ENCODE data around the gene SRCIN1. TPM values are rescaled to one million over a fixed set of nuclear protein-coding genes. Genes with fewer than 3 reads are reported as not detected.
"Not testable (repeated sequence)": the region's sequence is repeated elsewhere in the genome, so short reads cannot be mapped to it uniquely, and the experiment has no call there.

The SRCIN1 gene
- polyA plus RNA-seq, 5 donors: 5.8 to 10.8 (median 8.8) TPM

- no peak for DNase-seq
These were observed 60.9 kb downstream of the SRCIN1 start for GRCh38 chr17:38544839-38545209.

- no peak for DNase-seq
These were observed 61.4 kb downstream of the SRCIN1 start for GRCh38 chr17:38544175-38544838.

GRCh38 chr17:38543403-38544174 lies 62.2 kb downstream of the SRCIN1 start:
- no peak for DNase-seq

- DNase-seq: no peak
These were observed 63.5 kb downstream of the SRCIN1 start for GRCh38 chr17:38542286-38542685.

- no peak for DNase-seq
These were observed 64.5 kb downstream of the SRCIN1 start for GRCh38 chr17:38541281-38541680.

- DNase-seq: no peak
These were observed 65.2 kb downstream of the SRCIN1 start for GRCh38 chr17:38540514-38541045.

GRCh38 chr17:38539386-38539785 lies 66.4 kb downstream of the SRCIN1 start:
- DNase-seq: no peak

- no peak for DNase-seq
These were observed 66.8 kb downstream of the SRCIN1 start for GRCh38 chr17:38538906-38539305.

GRCh38 chr17:38536661-38537060 lies 69.1 kb downstream of the SRCIN1 start:
- DNase-seq: no peak

GRCh38 chr17:38535886-38536285 lies 69.9 kb downstream of the SRCIN1 start:
- DNase-seq: no peak

- no peak for DNase-seq
These were observed 71.3 kb downstream of the SRCIN1 start for GRCh38 chr17:38534498-38534885.

- no peak for DNase-seq
These were observed 71.8 kb downstream of the SRCIN1 start for GRCh38 chr17:38533866-38534497.

GRCh38 chr17:38533241-38533640 lies 72.5 kb downstream of the SRCIN1 start:
- DNase-seq: no peak

GRCh38 chr17:38532451-38532850 lies 73.3 kb downstream of the SRCIN1 start:
- DNase-seq: no peak

- DNase-seq: not testable (repeated sequence)
These were observed 74.0 kb downstream of the SRCIN1 start for GRCh38 chr17:38531761-38532160.

- not testable (repeated sequence) for DNase-seq
These were observed 74.9 kb downstream of the SRCIN1 start for GRCh38 chr17:38530856-38531255.

GRCh38 chr17:38528141-38528540 lies 77.6 kb downstream of the SRCIN1 start:
- not testable (repeated sequence) for DNase-seq

- not testable (repeated sequence) for DNase-seq
These were observed 79.2 kb downstream of the SRCIN1 start for GRCh38 chr17:38526526-38526925.

GRCh38 chr17:38512473-38513058 lies 93.2 kb downstream of the SRCIN1 start:
- no peak for DNase-seq

- no peak for DNase-seq
These were observed 94.3 kb downstream of the SRCIN1 start for GRCh38 chr17:38511150-38512108.

Data from right lung (tissue), 5 donors.